Neural progenitor cell (in vitro differentiated cells): ENCODE data around the gene ENOSF1. TPM values are rescaled to one million over a fixed set of nuclear protein-coding genes. Genes with fewer than 3 reads are reported as not detected.

Source experiments
- DNase-seq: peaks from one replicate; pipeline ENCODE4 v3.0.0-alpha.2; 2016; ENCODE audit warnings: low spot score
- H2AFZ ChIP-seq: fragments of 200-600 bp; sonication (generic); replicated peaks from 2 replicates; pipeline ENCODE4 v1.6.1; 2016; ENCODE audit warnings: antibody characterized with exemption
- H3F3A ChIP-seq: fragments of 200-600 bp; sonication (generic); 2 replicates; pipeline ENCODE4 v1.6.1; 2016; ENCODE audit warnings: antibody characterized with exemption, low read depth
- H3K27ac ChIP-seq: fragments of 200-600 bp; sonication (generic); 2 replicates; pipeline ENCODE4 v1.5.1; 2016; ENCODE audit warnings: mild to moderate bottlenecking
- H3K27me3 ChIP-seq: fragments of 200-600 bp; sonication (generic); 2 replicates; pipeline ENCODE4 v1.6.1; 2016; ENCODE audit warnings: mild to moderate bottlenecking, moderate library complexity
- H3K36me3 ChIP-seq: fragments of 200-600 bp; sonication (generic); 2 replicates; pipeline ENCODE4 v1.5.1; 2016
- H3K4me1 ChIP-seq: fragments of 200-600 bp; sonication (generic); 2 replicates; pipeline ENCODE4 v1.6.1; 2016; ENCODE audit warnings: mixed run types
- H3K4me2 ChIP-seq: fragments of 200-600 bp; sonication (generic); 2 replicates; pipeline ENCODE4 v1.6.1; 2016
- H3K4me3 ChIP-seq: fragments of 200-600 bp; sonication (generic); 2 replicates; pipeline ENCODE4 v1.5.1; 2016
- H3K79me2 ChIP-seq: fragments of 200-600 bp; sonication (generic); 2 replicates; pipeline ENCODE4 v1.6.1; 2016; ENCODE audit warnings: low read depth
- H3K9ac ChIP-seq: fragments of 200-600 bp; sonication (generic); 2 replicates; pipeline ENCODE4 v1.6.1; 2016
- H3K9me3 ChIP-seq: fragments of 200-600 bp; sonication (generic); 2 replicates; pipeline ENCODE4 v1.5.1; 2016; ENCODE audit warnings: low read depth
- H4K20me1 ChIP-seq: fragments of 200-600 bp; sonication (generic); 2 replicates; pipeline ENCODE4 v1.6.1; 2016; ENCODE audit warnings: low read depth
- H3K27ac Mint-ChIP-seq: 3 replicates; pipeline ENCODE4 v1.8.0; 2021; ENCODE audit warnings: mixed read lengths
- H3K27me3 Mint-ChIP-seq: 2 replicates; pipeline ENCODE4 v1.8.0; 2022; ENCODE audit warnings: low read depth, mild to moderate bottlenecking, inconsistent platforms, moderate library complexity, mixed read lengths; ENCODE audit not compliant: insufficient read depth
- H3K36me3 Mint-ChIP-seq: 3 replicates; pipeline ENCODE4 v1.8.0; 2021; ENCODE audit warnings: mixed read lengths
- H3K4me1 Mint-ChIP-seq: 3 replicates; pipeline ENCODE4 v1.8.0; 2021; ENCODE audit warnings: mixed read lengths
- H3K4me3 Mint-ChIP-seq: 3 replicates; pipeline ENCODE4 v1.8.0; 2021; ENCODE audit warnings: mild to moderate bottlenecking, moderate library complexity, mixed read lengths
- H3K9me3 Mint-ChIP-seq: 3 replicates; pipeline ENCODE4 v1.8.0; 2020; ENCODE audit warnings: mixed read lengths
- EZH2 ChIP-seq: fragments of 200-600 bp; sonication (generic); IDR thresholded peaks from 2 replicates; pipeline ENCODE4 v1.6.1; 2017; ENCODE audit warnings: antibody characterized with exemption, mild to moderate bottlenecking, moderate library complexity
- EZH2phosphoT487 ChIP-seq: fragments of 200-600 bp; sonication (generic); IDR thresholded peaks from 2 replicates; pipeline ENCODE4 v1.6.1; 2017; ENCODE audit warnings: antibody characterized with exemption
- total RNA-seq: library from RNA; depleted of rRNA; stranded (reverse); fragments of >200 nt; gene quantifications from 2 replicates; pipeline ENCODE4 v1.2.3, GENCODE V29; 2015; ENCODE audit warnings: low replicate concordance
- TF ChIP-seq, protein P1 (sequence below): fragments of 200-600 bp; sonication (generic); IDR thresholded peaks from 2 replicates; pipeline ENCODE4 v1.5.1; 2017; ENCODE audit warnings: antibody characterized with exemption, mild to moderate bottlenecking

The ENOSF1 gene
- total RNA-seq, 1 donor from 2014 or later, result 29.7 TPM

GRCh38 chr18:750456-750855, 38.0 kb upstream of the ENOSF1 start:
- Mint-ChIP-seq H3K27me3 (peaks cover 2% of the 10 kb centered on the region), H3K9me3 (no peaks in the 10 kb centered on the region), H3K4me1 (no peaks in the 10 kb centered on the region), H3K36me3 (peaks cover 15% of the 10 kb centered on the region), H3K27ac (no peak overlapping the region), H3K4me3 (no peak overlapping the region)
- Histone ChIP-seq H3K9me3 (no peaks in the 10 kb centered on the region), H3K9ac (no peak overlapping the region), H3K4me1 (no peaks in the 10 kb centered on the region), H3K36me3 (peaks cover 14% of the 10 kb centered on the region), H3K4me3 (no peak overlapping the region), H3K79me2 (no peaks in the 10 kb centered on the region), H3F3A (no peaks in the 10 kb centered on the region), H2AFZ (no peak overlapping the region), H3K27me3 (no peaks in the 10 kb centered on the region), H3K27ac (no peak overlapping the region), H4K20me1 (peaks cover 2% of the 10 kb centered on the region), H3K4me2 (no peak overlapping the region)
- TF ChIP-seq EZH2, result no peak
- TF ChIP-seq EZH2phosphoT487, result no peak
- TF ChIP-seq, protein P1, sequence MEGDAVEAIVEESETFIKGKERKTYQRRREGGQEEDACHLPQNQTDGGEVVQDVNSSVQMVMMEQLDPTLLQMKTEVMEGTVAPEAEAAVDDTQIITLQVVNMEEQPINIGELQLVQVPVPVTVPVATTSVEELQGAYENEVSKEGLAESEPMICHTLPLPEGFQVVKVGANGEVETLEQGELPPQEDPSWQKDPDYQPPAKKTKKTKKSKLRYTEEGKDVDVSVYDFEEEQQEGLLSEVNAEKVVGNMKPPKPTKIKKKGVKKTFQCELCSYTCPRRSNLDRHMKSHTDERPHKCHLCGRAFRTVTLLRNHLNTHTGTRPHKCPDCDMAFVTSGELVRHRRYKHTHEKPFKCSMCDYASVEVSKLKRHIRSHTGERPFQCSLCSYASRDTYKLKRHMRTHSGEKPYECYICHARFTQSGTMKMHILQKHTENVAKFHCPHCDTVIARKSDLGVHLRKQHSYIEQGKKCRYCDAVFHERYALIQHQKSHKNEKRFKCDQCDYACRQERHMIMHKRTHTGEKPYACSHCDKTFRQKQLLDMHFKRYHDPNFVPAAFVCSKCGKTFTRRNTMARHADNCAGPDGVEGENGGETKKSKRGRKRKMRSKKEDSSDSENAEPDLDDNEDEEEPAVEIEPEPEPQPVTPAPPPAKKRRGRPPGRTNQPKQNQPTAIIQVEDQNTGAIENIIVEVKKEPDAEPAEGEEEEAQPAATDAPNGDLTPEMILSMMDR, result no peak
- no peak for DNase-seq

- no peak overlapping the region for H3K9ac ChIP-seq
- DNase-seq, result no peak
- Mint-ChIP-seq H3K27ac (no peak overlapping the region), H3K27me3 (no peaks in the 10 kb centered on the region), H3K4me3 (no peak overlapping the region), H3K4me1 (no peaks in the 10 kb centered on the region), H3K9me3 (no peaks in the 10 kb centered on the region), H3K36me3 (peaks cover 9% of the 10 kb centered on the region)
- H3K79me2 ChIP-seq, result no peaks in the 10 kb centered on the region
- H3K27me3 ChIP-seq, result no peaks in the 10 kb centered on the region
- H3F3A ChIP-seq, result peaks cover 16% of the 10 kb centered on the region
- no peak overlapping the region for H3K4me2 ChIP-seq
- H4K20me1 ChIP-seq, result no peaks in the 10 kb centered on the region
- H3K27ac ChIP-seq, result no peak overlapping the region
- no peaks in the 10 kb centered on the region for H3K9me3 ChIP-seq
- peaks cover 11% of the 10 kb centered on the region for H3K36me3 ChIP-seq
- no peaks in the 10 kb centered on the region for H3K4me1 ChIP-seq
- TF ChIP-seq EZH2 (no peak), EZH2phosphoT487 (no peak)
- TF ChIP-seq, protein P1, result no peak
- no peak overlapping the region for H3K4me3 ChIP-seq
- H2AFZ ChIP-seq, result no peak overlapping the region
Observed at GRCh38 chr18:744832-745597, 32.6 kb upstream of the ENOSF1 start.

DNA sequence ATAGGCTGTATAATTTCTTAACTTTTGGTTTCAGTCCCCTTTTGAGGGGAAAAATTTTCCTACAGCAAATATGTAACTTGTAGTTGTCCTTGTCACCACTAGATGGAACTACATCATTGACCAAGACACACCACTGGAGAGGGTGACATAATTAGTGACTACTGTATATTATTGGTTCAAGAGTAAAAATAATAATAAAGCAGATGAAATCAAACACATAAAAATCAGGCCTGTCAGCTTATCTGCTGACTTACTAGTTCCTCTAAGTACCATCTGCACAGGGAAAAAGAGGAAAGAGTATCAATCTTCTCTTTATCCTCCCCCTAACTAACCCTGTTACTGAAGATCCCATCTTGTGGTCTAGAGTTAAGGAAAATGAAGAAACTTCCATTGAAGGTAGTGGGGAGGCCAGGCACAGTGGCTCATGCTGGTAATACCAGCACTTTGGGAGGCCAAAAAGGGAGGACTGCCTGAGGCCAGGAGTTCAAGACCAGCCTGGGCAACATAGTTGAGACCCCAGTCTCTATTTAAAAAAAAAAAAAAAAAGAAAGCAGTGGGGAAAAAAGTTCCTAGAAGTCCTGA, 29.6 kb upstream of the ENOSF1 start:
- Mint-ChIP-seq H3K9me3 (no peaks in the 10 kb centered on the region), H3K36me3 (peaks cover 5% of the 10 kb centered on the region), H3K27ac (no peak overlapping the region), H3K4me3 (no peak overlapping the region), H3K27me3 (no peaks in the 10 kb centered on the region), H3K4me1 (no peaks in the 10 kb centered on the region)
- no peak overlapping the region for H3K4me2 ChIP-seq
- H3K27ac ChIP-seq, result no peak overlapping the region
- TF ChIP-seq EZH2 (no peak), EZH2phosphoT487 (no peak)
- TF ChIP-seq, protein P1, result peak; percentile 73
- no peaks in the 10 kb centered on the region for H4K20me1 ChIP-seq
- H3K27me3 ChIP-seq, result no peaks in the 10 kb centered on the region
- no peaks in the 10 kb centered on the region for H3K79me2 ChIP-seq
- no peaks in the 10 kb centered on the region for H3K4me1 ChIP-seq
- no peak overlapping the region for H2AFZ ChIP-seq
- DNase-seq, result peak; percentile 28
- H3K9ac ChIP-seq, result no peak overlapping the region
- H3K9me3 ChIP-seq, result no peaks in the 10 kb centered on the region
- no peak overlapping the region for H3K4me3 ChIP-seq
- peaks cover 16% of the 10 kb centered on the region for H3K36me3 ChIP-seq
- H3F3A ChIP-seq, result peaks cover 16% of the 10 kb centered on the region
